Measurements from ENCODE around the gene CTXN2.
A peak's percentile ranks its signal among the peaks of the same experiment; 100 is the strongest.

The CTXN2 gene

GRCh38 chr15:48225771-48226170 is 34.3 kb downstream of the CTXN2 start:
- DNase-seq: no peak

GRCh38 chr15:48230498-48230897 is 39.0 kb downstream of the CTXN2 start:
- DNase-seq: no peak

GRCh38 chr15:48233246-48233645 is 41.8 kb downstream of the CTXN2 start:
- DNase-seq: no peak

- DNase-seq: no peak
These were observed 47.9 kb downstream of the CTXN2 start for GRCh38 chr15:48239334-48239733.

- no peak for DNase-seq
These were observed 50.5 kb downstream of the CTXN2 start for GRCh38 chr15:48242015-48242414.

- no peak for DNase-seq
These were observed 51.1 kb downstream of the CTXN2 start for GRCh38 chr15:48242535-48242934.

GRCh38 chr15:48244921-48245320 is 53.5 kb downstream of the CTXN2 start:
- DNase-seq: no peak

- no peak for DNase-seq
These were observed 56.9 kb downstream of the CTXN2 start for GRCh38 chr15:48248414-48248813.

- DNase-seq: peak; percentile 17
These were observed 59.2 kb downstream of the CTXN2 start for GRCh38 chr15:48250640-48251076.

GRCh38 chr15:48253172-48253571 is 61.7 kb downstream of the CTXN2 start:
- DNase-seq: no peak

Data from NCI-H510A (cell line).